H4 (cell line): ENCODE measurements around the gene DSCAM. TPM values are rescaled to one million over a fixed set of nuclear protein-coding genes. Genes with fewer than 3 reads are reported as not detected.
"Not testable (repeated sequence)": the region's sequence is repeated elsewhere in the genome, so short reads cannot be mapped to it uniquely, and the experiment has no call there.

ENCODE experiments used
- DNase-seq: peaks from one replicate; pipeline ENCODE4 v3.0.0-alpha.2; 2015; ENCODE audit warnings: low spot score
- total RNA-seq: library from RNA; depleted of rRNA; stranded (reverse); fragments of >200 nt; shearing (Covaris generic); gene quantifications from 2 replicates; pipeline ENCODE4 v1.2.3, GENCODE V29; 2014

The DSCAM gene
- total RNA-seq, 1 experiment from 2014 or later: 0.02 TPM

GRCh38 chr21:40453183-40453582 is 393.8 kb downstream of the DSCAM start:
- no peak for DNase-seq

- DNase-seq: no peak
Measured at GRCh38 chr21:40452548-40452947, 394.4 kb downstream of the DSCAM start.

- DNase-seq: no peak
Measured at GRCh38 chr21:40447016-40447415, 399.9 kb downstream of the DSCAM start.

- DNase-seq: no peak
Measured at GRCh38 chr21:40445349-40445921, 401.5 kb downstream of the DSCAM start.

- not testable (repeated sequence) for DNase-seq
Measured at GRCh38 chr21:40439581-40439980, 407.4 kb downstream of the DSCAM start.

- no peak for DNase-seq
Measured at GRCh38 chr21:40438616-40439015, 408.3 kb downstream of the DSCAM start.

- no peak for DNase-seq
Measured at GRCh38 chr21:40436261-40436660, 410.7 kb downstream of the DSCAM start.

- DNase-seq: no peak
Measured at GRCh38 chr21:40433538-40433937, 413.4 kb downstream of the DSCAM start.

- no peak for DNase-seq
Measured at GRCh38 chr21:40425981-40426380, 421.0 kb downstream of the DSCAM start.

- no peak for DNase-seq
Measured at GRCh38 chr21:40422896-40423635, 423.9 kb downstream of the DSCAM start.

- DNase-seq: no peak
Measured at GRCh38 chr21:40421121-40421520, 425.8 kb downstream of the DSCAM start.

GRCh38 chr21:40416572-40416971 is 430.4 kb downstream of the DSCAM start:
- DNase-seq: no peak

- no peak for DNase-seq
Measured at GRCh38 chr21:40408561-40408960, 438.4 kb downstream of the DSCAM start.

- no peak for DNase-seq
Measured at GRCh38 chr21:40404396-40404800, 442.6 kb downstream of the DSCAM start.

- DNase-seq: no peak
Measured at GRCh38 chr21:40402884-40403582, 443.9 kb downstream of the DSCAM start.

- DNase-seq: no peak
Measured at GRCh38 chr21:40395732-40396131, 451.2 kb downstream of the DSCAM start.

- no peak for DNase-seq
Measured at GRCh38 chr21:40393066-40393465, 453.9 kb downstream of the DSCAM start.

- DNase-seq: no peak
Measured at GRCh38 chr21:40388046-40388445, 458.9 kb downstream of the DSCAM start.

- DNase-seq: no peak
Measured at GRCh38 chr21:40386981-40387747, 459.8 kb downstream of the DSCAM start.

GRCh38 chr21:40386294-40386911 is 460.6 kb downstream of the DSCAM start:
- DNase-seq: no peak

- no peak for DNase-seq
Measured at GRCh38 chr21:40385883-40386282, 461.1 kb downstream of the DSCAM start.

GRCh38 chr21:40383951-40384350 is 463.0 kb downstream of the DSCAM start:
- no peak for DNase-seq
